Measurements from ENCODE around the gene PC.

Gene PC

DNA sequence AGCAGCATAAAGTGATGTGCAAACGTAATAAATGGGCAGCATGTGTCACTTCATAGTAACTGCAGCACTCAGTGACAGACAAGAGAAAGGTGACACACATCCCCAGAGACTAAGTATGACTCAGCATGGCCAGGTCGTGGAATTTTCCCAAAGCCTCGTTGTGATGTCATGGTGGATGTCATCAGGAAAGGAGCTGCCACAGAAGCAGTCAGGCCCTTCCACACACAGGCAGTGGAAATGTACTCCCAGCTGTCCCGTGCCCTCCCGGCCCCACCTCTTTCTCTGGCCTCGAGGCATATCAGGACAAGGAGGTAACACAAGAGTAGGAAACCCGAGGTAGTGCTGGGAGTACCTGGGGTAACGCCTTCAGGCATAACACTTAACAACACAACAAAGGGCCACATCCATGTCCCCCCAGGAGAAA lies 8.1 kb downstream of the PC start:
- DNase-seq = no peak

GRCh38 chr11:66938582-66939135 lies 19.5 kb downstream of the PC start:
- DNase-seq = no peak

- DNase-seq = no peak
Measured at GRCh38 chr11:66937193-66937733, 20.9 kb downstream of the PC start.

DNA sequence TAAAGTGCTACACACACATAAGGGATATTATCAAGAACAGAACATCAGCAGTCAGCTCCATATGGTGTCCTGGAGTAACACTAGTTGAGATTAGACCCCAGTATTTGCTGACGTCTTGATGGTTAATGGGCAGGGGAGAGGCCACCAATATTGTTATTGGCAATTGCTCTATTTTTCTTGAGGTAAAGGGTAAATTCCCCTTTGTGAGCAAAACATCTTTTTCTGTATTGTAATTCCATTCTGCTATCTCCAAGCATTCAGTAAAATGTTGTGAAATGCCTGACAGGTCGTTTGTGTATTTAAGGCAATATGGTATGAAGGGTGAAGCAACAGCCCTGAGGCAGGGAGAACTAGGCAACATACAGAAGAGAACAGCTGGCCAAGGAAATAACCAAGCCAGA lies 21.9 kb downstream of the PC start:
- no peak for DNase-seq

- DNase-seq = no peak
Measured at GRCh38 chr11:66934950-66935779, 23.0 kb downstream of the PC start.

- no peak for DNase-seq
Measured at GRCh38 chr11:66933531-66933930, 24.7 kb downstream of the PC start.

- no peak for DNase-seq
Measured at GRCh38 chr11:66932543-66932942, 25.6 kb downstream of the PC start.

DNA sequence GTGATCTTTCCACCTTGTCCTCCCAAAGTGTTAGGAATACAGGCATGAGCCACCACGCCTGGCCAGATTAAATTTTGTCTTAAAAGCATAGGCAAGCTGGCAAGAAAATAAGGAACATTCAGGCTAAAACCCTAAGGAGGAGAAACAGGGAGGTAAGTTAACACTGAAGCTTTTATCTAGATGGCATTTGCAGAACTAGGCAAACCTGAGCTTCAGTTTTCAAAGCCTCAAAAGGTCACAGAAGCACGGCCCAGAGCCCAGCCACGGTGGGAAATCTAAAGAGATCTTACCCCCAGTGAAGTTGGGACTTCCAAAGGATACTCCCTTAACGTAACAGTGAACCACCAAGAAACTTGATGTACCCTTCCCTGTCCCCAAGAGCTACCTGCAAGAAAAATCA lies 28.4 kb downstream of the PC start:
- DNase-seq = no peak

DNA sequence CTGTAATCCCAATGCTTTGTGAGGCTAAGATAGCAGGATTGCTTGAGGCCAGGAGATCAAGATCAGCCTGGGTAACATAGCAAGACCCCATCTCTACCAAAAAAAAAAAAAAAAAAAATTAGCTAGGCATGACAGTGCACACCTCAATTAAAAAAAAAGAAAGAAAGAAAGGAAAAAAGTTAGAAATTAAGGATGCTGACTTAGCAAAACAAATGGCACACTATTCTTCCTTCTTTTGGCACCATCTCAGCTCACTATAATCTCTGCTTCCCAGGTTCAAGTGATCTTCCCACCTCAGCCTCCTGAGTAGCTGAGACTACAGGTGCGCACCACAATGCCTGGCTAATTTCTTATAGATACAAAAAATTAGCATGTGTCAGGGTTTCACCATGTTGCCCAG lies 33.9 kb downstream of the PC start:
- DNase-seq = no peak

GRCh38 chr11:66922551-66922950 lies 35.6 kb downstream of the PC start:
- DNase-seq = no peak

DNA sequence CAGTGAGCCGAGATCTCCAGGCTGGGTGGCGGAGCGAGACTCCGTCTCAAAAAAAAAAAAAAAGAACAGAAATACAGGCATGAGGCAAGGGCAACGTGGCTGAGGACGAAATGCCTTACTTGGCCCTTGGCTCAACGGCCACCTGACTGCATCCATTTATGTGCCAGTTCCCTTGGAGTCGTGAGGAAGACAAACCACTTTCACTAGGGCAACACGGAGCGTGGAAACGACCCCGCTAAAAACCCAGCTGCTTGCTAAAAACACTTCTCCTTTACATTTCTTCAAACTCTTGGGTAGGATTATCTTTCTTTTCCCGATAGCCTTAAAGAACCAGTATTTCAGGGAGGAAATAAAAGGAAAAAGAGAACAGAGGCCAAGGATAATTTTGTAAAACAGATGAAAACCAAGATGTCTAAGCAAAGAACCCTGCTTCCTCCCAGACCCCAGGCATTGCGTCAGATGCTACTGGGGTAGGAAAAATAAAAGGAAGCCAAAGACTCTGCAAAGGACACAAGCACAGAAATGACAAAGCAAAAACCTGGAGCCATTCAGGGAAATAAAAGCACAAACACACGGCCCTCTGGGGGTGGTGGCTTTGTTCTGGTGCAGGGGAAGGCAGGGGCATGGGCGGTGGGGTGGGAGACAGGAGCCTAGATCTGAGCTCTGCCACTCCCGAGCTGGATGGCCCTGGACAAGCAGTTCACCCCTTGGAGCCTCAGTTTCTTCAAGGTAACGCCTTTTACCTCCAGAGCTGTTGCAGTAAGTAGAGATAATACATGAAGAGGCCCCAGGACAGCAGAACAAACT lies 37.0 kb downstream of the PC start:
- no peak for DNase-seq

GRCh38 chr11:66919923-66920322 lies 38.3 kb downstream of the PC start:
- DNase-seq = no peak

DNA sequence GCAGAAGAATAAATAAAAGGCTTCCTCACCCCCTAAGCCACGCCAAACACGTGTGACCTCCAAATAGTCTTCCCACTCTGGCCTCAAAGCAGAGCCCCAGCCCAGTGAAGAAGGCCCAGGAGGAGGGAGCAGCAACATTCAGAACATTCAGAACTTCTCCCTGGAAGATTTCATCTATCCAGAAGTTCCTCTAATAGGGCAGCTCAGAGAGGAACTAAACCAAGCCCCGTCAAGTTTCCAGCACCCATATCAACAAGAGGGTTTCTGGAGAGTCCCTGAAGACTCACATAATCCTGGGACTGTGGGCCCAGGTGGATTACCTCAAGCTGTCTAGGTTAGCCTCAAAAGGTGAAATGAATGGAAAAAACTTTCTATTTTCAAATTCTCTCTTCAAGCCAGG lies 39.4 kb downstream of the PC start:
- DNase-seq = no peak

DNA sequence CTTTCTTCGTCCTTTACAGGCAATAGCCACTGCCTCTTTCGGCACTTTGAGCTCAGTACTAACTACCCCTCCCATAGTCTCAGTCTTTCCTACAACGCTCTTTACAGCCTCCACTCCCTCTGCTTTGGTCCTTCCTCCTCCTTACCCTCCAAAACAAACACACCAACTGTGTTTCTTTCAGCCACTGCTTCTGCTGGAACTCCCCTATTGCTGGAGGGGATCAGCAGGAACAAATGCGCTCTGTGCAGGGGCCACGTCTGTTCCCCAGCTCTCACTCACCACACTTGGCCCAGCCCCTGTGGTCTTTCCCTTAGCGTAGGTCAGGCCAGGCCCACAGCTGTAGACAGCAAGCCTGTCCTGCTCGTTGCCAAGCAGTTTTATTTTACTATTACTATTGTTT lies 42.3 kb downstream of the PC start:
- no peak for DNase-seq

GRCh38 chr11:66915046-66915832 lies 42.9 kb downstream of the PC start:
- no peak for DNase-seq

- no peak for DNase-seq
Measured at GRCh38 chr11:66914505-66914904, 43.7 kb downstream of the PC start.

GRCh38 chr11:66912911-66913310 lies 45.3 kb downstream of the PC start:
- DNase-seq = no peak

- DNase-seq = no peak
Measured at GRCh38 chr11:66912361-66912760, 45.8 kb downstream of the PC start.

- DNase-seq = no peak
Measured at GRCh38 chr11:66910669-66911068, 47.5 kb downstream of the PC start.

- DNase-seq = no peak
Measured at GRCh38 chr11:66910016-66910415, 48.2 kb downstream of the PC start.

GRCh38 chr11:66909181-66909580 lies 49.0 kb downstream of the PC start:
- no peak for DNase-seq

DNA sequence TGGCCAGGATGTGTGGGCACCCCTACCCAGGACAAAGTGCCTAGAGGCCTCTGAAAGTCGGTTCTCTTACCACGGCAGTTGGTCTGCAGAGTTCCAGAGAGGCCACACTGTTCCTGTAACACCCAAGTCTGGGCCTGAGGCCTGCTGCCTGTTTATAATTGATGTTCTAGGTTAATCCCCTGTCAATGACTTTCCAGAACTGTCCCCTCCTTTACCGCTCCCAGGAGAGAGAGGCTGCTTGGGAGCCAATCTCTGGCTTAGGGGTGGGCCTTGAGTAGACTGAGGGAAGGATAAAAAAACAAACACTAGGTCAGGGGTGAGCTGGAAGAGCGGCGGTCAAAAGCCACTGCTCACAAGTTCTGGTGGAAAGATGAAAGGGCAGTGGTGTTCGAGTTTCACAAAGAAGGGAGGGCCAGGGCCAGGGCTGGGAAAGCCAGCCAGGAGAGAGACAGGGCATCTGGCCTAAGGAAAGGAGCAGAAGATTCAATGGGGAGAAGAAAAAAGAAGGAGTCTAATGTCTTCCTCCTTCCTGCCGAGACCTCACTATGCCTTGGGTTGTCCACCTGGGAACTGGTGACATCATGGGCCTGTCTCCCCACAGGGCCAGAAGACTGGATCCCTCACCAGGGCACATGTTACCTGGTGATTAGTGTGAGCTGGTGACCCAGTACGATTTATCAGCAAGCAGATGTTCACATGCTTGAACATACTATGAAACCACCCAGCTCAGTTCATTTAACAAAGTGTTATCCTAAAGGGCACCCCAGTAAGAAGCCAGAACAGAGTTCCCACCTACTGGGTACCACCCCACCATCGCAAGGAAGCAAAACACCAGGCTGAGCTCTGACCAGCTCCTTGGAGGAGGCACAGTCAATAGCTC lies 50.2 kb downstream of the PC start:
- DNase-seq = no peak

All from NCI-H748 treated with DMSO at 0.1 percent for 48 hours (cell line).